K562 (cell line): Measurements from ENCODE around the gene NPC1L1.

ENCODE experiments used
- CREM ChIP-seq: IDR thresholded peaks from 2 replicates; pipeline ENCODE4 v1.6.1; 2014; ENCODE audit warnings: antibody characterized with exemption, low read depth
- CTCF ChIP-seq, 3 experiments: IDR thresholded peaks in 2 of 3; conservative IDR thresholded peaks in 1 of 3; 2 replicates each; pipeline ENCODE4 v1.5.1; 2011 to 2012; ENCODE audit warnings: low read length in 3 of 3, mild to moderate bottlenecking in 3 of 3, control low read depth in 2 of 3, improper control_type of control experiment in 1 of 3, inconsistent platforms in 1 of 3, low read depth in 1 of 3, mixed read lengths in 1 of 3, moderate library complexity in 1 of 3; ENCODE audit not compliant: insufficient read depth in 2 of 3
- E2F1 ChIP-seq: sonication (generic); formaldehyde crosslinking; IDR thresholded peaks from 2 replicates; pipeline ENCODE4 v1.8.1; 2023; ENCODE audit warnings: mild to moderate bottlenecking, missing genetic modification reagents, moderate library complexity
- EP300 ChIP-seq: IDR thresholded peaks from 2 replicates; pipeline ENCODE4 v1.6.1; 2012; ENCODE audit warnings: low read length, improper control_type of control experiment
- IRF9 ChIP-seq: fragments of 450-650 bp; IDR thresholded peaks from 2 replicates; pipeline ENCODE4 v1.6.1; 2016; ENCODE audit warnings: missing biosample characterization, missing genetic modification characterization
- MYC ChIP-seq, 2 experiments: fragments of 250-450 bp in 1 of 2; sonication (Bioruptor Pico) in 1 of 2; IDR thresholded peaks; 2 replicates each; pipeline versions ENCODE4 v1.5.1 to v1.6.1; 2012 to 2021; ENCODE audit warnings: low read depth in 2 of 2, borderline replicate concordance in 1 of 2, improper control_type of control experiment in 1 of 2, low read length in 1 of 2, mild to moderate bottlenecking in 1 of 2, moderate library complexity in 1 of 2
- SNRNP70 ChIP-seq: fragments of 200-400 bp; formaldehyde crosslinking; optimal IDR thresholded peaks from 2 replicates; pipeline ENCODE3; 2017; ENCODE audit warnings: low read depth, low read length
- SP2 ChIP-seq: IDR thresholded peaks from 2 replicates; pipeline ENCODE4 v1.6.1; 2011; ENCODE audit warnings: mild to moderate bottlenecking, low read depth, low read length, moderate library complexity; ENCODE audit not compliant: poor library complexity, severe bottlenecking; ENCODE audit errors: extremely low read depth
- TAF1 ChIP-seq: IDR thresholded peaks from 2 replicates; pipeline ENCODE4 v1.6.1; 2011; ENCODE audit warnings: mild to moderate bottlenecking, low read length, moderate library complexity; ENCODE audit not compliant: insufficient read depth, control insufficient read depth, severe bottlenecking; ENCODE audit errors: extremely low read depth
- USF1 ChIP-seq: sonication (generic); formaldehyde crosslinking; IDR thresholded peaks from 2 replicates; pipeline ENCODE4 v1.9.0; 2022; ENCODE audit warnings: mild to moderate bottlenecking, missing genetic modification reagents
- ZKSCAN1 ChIP-seq: fragments of 150-350 bp; IDR thresholded peaks from 2 replicates; pipeline ENCODE4 v1.6.1; 2016; ENCODE audit warnings: low read depth, low read length
- ZNF184 ChIP-seq: sonication (generic); formaldehyde crosslinking; IDR thresholded peaks from 2 replicates; pipeline ENCODE4 v1.5.0; 2020; ENCODE audit warnings: missing genetic modification reagents
- TF ChIP-seq, protein P1 (sequence below), 2 experiments: fragments of 450-650 bp in 1 of 2; sonication (generic) in 1 of 2; formaldehyde crosslinking in 1 of 2; IDR thresholded peaks in 1 of 2; conservative IDR thresholded peaks in 1 of 2; 2 replicates each; pipeline versions ENCODE4 v1.6.1 to v1.8.1; 2016 to 2023; ENCODE audit warnings: mild to moderate bottlenecking in 2 of 2, moderate library complexity in 2 of 2, inconsistent platforms in 1 of 2, missing genetic modification reagents in 1 of 2

DNA sequence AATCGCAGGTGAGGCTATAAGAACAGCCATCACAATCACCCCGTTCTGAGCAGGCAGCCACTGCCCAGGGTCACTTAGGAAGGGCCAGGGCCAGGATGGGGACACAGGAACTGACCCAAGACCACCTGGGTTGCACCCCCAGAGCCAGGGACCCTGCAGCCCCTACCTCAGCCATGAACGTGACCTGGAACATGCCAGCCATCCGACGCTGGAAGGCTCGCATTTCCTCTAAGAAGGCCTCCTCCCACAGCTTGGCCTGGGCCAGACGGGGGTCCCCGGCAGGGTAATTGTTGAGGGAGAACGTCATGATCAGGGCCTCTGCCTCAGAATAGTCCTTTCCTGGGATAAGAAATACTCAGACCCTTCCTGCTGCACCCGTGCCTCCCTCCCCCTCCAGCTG lies 5.0 kb downstream of the NPC1L1 start:
- TF ChIP-seq MYC (IDR thresholded peaks at IDR 0.05; ENCODE audit: low read depth, low read length), result no peak
- TF ChIP-seq MYC (CRISPR knock-in tag; IDR thresholded peaks at IDR 0.05; ENCODE audit: borderline replicate concordance, low read depth), result no peak
- TF ChIP-seq USF1, result no peak
- no peak for TF ChIP-seq CREM
- TF ChIP-seq ZNF184 (CRISPR knock-in tag), result no peak
- TF ChIP-seq E2F1 (CRISPR knock-in tag), result no peak
- TF ChIP-seq, protein P1, sequence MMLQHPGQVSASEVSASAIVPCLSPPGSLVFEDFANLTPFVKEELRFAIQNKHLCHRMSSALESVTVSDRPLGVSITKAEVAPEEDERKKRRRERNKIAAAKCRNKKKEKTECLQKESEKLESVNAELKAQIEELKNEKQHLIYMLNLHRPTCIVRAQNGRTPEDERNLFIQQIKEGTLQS (IDR thresholded peaks at IDR 0.05), result no peak
- TF ChIP-seq, protein P1 (CRISPR knock-in tag; conservative IDR thresholded peaks at IDR 0.05), result no peak
- TF ChIP-seq EP300, result no peak
- no peak for TF ChIP-seq TAF1
- no peak for TF ChIP-seq SNRNP70
- no peak for TF ChIP-seq CTCF (IDR thresholded peaks at IDR 0.05 in 2 of 3, conservative IDR thresholded peaks at IDR 0.05 in 1 of 3; ENCODE audit: insufficient read depth in 2 of 3, low read depth in 1 of 3, low read length in 3 of 3)
- TF ChIP-seq SP2, result no peak
- no peak for TF ChIP-seq IRF9
- TF ChIP-seq ZKSCAN1, result no peak
